ENCODE results near the gene WT1.

Gene WT1

GRCh38 chr11:32421992-32422391 lies 13.3 kb downstream of the WT1 start:
- no peak for DNase-seq (ENCODE audit: low spot score)

DNA sequence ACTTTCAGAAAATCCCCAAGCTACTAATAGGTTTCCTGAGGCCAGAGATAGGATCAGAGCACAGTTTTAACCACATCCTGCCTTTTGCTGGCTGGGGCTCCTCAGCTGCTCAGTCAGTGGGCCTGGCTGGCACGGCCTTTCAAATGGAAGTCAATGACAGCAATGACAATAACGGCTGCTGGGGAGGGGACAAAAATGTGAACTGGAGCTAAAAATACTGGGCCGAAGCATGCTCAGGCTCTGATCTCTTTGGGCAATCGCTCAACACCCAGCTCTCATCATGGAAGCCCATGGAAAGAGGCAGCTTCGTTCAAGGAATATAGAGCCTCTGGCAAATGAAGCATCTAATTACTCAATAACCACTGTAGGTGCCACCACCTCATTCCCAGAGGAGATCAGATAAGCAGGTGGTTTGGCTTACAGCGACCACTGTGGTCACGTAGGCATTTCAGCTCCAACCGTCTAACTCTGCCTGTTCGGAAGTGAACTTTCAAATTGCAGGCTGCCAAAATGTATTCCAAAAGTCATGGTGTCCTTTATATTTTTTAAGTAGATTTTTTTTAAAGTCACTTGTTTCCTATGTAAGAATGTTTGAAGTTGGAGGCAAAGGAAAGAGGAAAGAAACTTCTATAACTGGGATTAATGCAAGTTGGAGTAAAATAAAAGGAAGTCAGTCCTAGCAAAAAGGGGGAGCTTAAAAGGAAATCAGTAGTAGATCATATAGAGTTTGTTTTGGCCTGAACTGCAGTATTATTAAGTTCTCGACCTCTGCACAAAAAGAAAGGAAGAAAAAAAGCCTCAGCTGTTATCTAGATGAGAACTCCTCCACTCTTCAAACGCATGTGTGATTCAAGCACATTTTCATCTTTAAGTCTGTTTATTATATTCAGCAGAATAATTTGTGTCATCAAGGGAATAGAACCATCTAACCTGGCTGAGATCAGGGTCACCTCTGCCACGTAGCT lies 14.1 kb downstream of the WT1 start:
- DNase-seq (ENCODE audit: low spot score): no peak

DNA sequence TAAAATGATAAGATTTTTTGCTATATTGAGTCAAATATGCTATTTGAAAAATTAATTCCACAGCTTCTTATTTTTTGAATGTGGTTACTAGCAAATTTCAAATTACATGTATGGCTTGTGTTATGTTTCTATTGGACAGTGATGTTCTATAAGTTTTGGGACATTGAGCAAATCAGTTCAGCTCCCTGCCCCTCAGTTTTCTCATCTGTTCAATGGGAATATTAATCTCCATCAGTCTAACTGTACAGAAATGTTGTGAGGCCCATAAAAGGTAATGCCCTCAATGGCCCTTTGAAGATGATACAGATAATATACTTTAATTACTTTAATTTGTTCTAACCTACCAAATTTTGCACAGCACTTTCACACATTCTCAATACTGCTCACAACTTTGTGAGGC lies 15.2 kb downstream of the WT1 start:
- no peak for DNase-seq (ENCODE audit: low spot score)

GRCh38 chr11:32418836-32419235 lies 16.5 kb downstream of the WT1 start:
- no peak for DNase-seq (ENCODE audit: low spot score)

DNA sequence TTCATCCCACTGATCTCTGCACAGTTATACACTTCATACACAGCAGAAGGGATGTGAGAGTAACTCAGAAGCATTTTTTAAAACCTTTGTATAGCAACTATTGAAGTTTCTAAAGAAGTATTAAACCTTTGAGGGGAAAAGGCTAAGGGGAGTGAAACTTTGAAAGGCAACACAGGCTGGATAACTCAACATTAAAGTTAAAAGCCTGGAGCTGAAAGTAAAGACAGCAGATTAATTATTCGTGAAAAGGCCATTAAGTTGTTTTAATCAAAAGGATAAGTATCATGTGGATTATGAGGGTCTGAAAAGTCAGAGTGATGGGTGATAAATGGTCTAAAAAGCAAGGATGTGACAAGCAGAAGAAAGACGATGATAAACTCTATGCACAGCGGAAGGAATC lies 17.5 kb downstream of the WT1 start:
- no peak for DNase-seq (ENCODE audit: low spot score)

DNA sequence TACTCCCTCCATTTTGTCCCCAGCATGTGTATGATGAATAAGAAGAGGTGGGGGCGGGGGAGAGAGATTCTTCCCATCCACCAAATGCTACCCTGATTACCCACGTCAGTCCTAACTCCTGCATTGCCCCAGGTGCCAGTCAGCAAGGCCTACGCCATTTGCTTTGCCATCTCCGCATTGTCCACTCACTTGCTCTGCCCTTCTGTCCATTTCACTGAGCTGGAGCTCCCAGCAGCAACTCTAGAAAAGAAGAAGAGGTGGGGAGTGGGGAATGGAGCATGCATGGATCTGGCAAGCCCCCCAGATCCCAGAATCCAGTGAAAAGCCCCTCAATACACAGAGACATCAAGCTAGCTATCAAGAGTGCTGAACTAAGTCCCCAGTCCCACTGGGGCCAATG lies 19.0 kb downstream of the WT1 start:
- DNase-seq (ENCODE audit: low spot score): no peak

DNA sequence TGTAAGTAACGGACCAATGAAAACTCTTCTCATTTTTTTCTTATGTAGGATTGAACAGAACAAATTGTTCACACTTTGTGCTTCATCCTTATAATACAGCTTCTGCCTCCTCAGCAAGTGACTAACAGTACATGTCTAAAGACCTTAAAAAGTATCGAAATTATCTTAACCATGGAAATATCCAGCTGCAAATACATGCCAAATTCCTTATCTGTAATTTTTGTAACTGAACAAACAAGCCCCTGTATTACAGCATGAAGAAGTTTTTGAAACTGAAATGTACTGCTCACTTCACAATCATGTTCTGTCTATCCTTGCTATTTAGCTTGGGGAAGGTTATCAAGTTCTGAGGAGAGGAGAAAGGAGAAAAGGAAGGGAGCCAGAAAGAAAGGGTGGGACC lies 20.4 kb downstream of the WT1 start:
- DNase-seq (ENCODE audit: low spot score): no peak

DNA sequence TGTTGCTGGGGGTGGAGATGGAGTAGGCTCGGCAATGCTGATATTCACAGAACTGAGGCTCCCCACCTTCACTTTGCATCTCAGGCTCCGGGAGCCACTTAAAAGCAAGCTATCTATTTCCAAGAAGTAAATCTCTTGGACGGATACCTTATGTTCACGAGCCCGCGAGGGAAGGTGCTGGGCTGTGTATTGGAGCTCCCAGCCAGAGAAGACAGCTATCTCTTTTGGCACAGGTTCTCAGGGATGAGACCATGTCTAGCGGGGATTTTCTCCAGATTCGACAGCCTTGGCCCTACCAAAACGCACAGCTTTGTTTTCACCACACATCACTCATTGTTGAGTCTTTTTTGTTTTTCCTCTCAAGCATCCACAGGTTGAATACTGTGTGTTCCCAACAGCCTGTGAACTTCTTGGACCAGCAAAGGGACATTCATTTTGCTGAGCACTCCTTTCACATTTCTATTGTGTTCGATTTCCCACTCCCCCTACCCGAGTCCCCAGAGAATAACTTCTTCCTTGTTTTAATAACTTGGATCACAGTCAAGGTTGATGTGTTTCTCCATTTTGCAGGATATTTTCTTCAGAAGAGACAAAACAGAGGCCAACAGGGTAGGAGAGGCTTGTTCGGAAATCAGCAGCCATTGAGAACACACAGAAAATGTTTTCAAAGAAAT lies 23.3 kb downstream of the WT1 start:
- no peak for DNase-seq (ENCODE audit: low spot score)

- DNase-seq (ENCODE audit: low spot score): no peak
Measured at GRCh38 chr11:32405592-32405991, 29.7 kb downstream of the WT1 start.

DNA sequence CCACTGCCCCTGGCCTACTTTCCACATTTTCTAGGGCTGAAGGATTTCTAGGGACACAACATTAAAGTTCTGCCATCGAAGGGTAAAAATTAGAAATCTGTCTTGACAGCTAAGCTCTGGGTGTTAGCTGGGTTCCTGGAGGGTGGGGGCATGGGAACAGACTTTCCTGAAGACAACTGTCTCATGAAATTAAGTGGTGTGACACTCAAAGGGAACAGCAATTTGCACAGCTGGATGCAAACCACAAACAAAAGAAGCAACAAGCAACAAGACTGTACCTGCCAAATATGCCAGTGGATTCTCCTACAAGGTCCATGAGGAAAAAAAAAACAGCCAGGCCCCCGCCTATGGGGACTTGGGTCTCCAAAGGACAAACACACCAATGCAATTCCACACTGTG lies 32.5 kb downstream of the WT1 start:
- no peak for DNase-seq (ENCODE audit: low spot score)

DNA sequence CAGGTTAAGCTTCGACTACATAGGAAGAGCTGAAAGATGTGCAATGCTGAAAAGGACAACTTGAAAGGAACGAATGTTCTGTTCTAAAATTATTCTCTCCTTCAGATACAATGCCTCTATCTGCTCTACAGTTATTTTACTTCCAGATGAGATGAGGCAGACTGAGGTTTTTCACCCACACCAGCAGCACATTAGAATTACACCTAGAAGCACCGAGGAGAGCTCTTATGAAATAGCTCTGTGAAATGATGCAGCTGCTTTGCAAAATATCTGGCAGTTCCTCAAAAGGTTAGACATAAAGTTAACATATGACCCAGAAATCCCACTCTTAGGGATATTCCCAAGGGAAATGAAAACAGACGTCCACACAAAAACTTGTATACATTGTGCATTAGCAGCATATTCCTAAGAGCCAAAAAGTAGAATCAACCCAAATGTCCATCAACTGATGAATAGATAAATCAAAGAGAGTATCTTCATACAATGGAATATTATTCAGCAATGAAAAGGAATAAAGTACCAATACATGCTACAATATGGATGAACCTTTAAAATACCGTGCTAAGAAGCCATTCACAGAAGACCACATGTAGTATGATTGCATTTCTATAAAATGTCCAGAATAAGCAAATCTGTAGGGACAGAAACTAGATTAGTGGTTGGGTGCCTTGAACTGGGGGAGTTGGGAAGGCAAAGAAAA lies 34.5 kb downstream of the WT1 start:
- no peak for DNase-seq (ENCODE audit: low spot score)

GRCh38 chr11:32400196-32400595 lies 35.1 kb downstream of the WT1 start:
- DNase-seq (ENCODE audit: low spot score): no peak

DNA sequence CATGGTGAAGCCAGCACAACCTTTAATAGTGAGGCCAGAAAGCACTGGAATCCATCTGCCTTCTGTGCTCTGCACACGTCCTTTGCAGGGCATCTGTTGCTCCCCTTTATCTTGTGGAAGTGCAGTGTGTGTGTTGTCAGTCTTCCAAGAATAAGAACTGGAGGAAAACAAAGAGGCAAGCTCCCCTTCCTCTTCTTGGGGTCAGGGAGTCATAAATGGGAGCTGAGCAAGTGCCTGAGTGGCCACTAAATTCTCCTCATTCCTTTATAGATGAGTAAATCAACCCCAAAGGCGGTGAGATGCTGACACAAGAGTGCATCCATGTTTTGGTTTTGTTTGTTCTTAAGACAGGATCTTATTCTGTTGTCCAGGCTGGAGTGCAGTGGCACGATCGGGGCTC lies 38.3 kb downstream of the WT1 start:
- DNase-seq (ENCODE audit: low spot score): no peak

DNA sequence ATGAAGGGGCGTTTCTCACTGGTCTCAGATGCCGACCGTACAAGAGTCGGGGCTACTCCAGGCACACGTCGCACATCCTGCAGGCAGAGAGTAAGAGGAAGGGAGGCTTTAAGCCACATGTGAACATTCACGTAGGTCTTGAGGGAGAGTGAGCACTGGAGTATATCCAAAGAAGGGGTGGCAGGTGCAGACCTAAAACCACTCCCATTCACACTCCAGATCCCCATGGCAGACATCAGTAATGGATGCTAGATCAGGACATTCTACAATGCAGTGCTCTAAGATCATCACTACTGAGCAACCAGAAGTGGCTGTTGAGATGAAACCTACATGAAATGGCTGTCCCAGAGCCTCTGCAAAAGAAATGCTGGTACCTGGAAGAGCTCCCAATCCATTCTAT lies 39.0 kb downstream of the WT1 start:
- DNase-seq (ENCODE audit: low spot score): no peak

DNA sequence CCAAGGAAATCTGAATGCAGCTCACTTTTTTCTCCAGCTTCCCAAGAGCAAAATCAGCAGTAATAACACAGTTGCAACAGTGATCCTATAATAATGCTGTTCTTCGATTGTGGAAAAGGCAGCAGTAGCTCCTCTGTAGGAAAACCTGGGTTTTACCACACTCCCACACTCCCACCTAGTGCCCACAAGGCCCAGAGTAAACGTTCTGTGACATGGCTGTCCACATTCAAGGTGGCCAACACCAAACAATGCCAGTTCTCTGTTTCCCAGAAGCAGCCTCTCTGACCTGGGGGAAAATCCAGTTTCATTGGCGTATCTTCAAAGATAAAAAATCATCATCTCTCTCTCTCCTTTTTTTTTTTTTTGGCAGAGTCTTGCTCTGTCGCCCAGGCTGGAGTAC lies 40.2 kb downstream of the WT1 start:
- DNase-seq (ENCODE audit: low spot score): no peak

GRCh38 chr11:32392840-32393239 lies 42.5 kb downstream of the WT1 start:
- DNase-seq (ENCODE audit: low spot score): no peak

DNA sequence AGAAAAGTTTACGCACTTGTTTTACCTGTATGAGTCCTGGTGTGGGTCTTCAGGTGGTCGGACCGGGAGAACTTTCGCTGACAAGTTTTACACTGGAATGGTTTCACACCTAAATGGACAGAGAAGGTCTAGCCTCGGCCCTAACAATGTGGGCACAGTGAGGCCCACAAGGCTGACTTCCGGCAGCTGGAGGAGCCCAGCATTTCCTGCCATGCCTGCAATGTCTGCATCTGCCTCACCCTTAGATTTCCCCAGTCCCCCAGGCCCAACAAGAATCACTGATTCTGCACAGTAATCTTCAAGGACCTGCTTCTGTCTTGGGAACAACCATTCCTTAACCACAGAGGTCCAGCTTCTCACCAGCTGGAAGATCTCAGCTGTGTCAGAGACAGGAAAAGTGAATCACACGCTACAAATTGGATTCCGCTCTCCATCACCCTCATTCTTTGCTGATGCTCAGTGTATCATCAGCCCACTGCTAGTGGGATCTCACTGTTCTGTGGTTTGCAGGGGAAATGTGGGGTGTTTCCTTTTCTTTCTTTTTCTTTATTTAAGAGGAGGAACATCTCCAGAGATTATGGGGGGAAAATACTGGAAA lies 43.3 kb downstream of the WT1 start:
- DNase-seq (ENCODE audit: low spot score): no peak

- DNase-seq (ENCODE audit: low spot score): no peak
Measured at GRCh38 chr11:32391479-32391878, 43.9 kb downstream of the WT1 start.

DNA sequence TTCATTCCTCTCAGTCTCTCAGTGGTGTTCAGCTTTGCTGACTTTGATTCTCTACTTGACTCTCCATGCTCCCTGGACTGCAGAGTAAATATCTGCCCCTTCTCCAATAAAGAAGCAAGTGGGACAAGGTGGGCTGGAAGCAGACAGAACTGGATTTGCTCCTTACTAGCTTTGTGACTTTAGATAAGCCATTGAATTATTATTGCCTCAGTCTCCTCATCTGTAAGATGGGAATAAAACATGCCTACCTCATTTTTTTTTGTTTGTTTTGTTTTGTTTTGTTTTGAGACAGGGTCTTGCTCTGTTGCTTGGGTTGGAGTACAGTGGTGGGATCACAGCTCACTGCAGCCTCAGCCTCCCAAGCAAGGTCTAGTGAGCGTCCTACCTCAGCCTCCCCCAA lies 44.6 kb downstream of the WT1 start:
- DNase-seq (ENCODE audit: low spot score): no peak

- DNase-seq (ENCODE audit: low spot score): no peak
Measured at GRCh38 chr11:32388871-32389770, 46.2 kb downstream of the WT1 start.

DNA sequence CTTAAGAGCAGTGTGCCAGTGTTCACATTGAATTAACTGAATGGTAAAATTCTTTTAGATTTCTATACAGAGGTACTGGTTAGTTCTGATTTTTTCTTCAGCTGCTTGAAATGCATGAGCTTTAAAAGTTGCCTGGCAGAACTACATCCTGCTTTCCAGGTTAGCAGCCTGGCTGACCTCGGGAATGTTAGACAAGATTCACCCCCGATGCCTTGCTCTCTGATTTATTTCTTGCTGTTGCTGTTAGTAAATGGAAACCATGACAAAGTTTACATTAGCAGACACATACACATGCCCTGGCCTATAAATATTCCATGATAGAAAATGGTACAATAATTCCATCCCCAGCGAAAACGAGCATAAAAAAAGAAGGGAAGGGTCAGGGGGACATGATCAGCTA lies 47.0 kb downstream of the WT1 start:
- no peak for DNase-seq (ENCODE audit: low spot score)

DNA sequence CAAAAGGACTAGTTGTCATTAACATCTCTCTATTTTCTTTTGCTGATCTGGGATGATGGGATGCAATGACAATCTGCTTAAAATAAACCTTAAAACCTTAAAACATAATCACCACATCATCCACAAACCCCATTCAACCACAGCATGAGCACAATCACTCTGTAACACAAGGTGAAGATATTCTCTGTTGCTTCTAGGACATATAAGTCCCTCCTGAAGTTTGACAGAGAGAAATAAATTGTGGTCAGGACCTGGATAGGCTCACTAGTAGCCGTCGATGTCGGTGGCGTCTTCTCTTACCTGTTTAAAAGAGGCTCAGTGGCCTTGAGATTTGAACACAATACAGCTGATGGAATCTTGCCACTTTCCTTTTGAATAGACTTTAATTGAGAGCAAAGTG lies 47.9 kb downstream of the WT1 start:
- DNase-seq (ENCODE audit: low spot score): no peak
